ENCODE results near the gene RCN2. TPM values are rescaled to one million over a fixed set of nuclear protein-coding genes. Genes with fewer than 3 reads are reported as not detected.
A peak's percentile ranks its signal among the peaks of the same experiment; 100 is the strongest.

The RCN2 gene
- polyA plus RNA-seq, 1 experiment: 123 TPM

DNA sequence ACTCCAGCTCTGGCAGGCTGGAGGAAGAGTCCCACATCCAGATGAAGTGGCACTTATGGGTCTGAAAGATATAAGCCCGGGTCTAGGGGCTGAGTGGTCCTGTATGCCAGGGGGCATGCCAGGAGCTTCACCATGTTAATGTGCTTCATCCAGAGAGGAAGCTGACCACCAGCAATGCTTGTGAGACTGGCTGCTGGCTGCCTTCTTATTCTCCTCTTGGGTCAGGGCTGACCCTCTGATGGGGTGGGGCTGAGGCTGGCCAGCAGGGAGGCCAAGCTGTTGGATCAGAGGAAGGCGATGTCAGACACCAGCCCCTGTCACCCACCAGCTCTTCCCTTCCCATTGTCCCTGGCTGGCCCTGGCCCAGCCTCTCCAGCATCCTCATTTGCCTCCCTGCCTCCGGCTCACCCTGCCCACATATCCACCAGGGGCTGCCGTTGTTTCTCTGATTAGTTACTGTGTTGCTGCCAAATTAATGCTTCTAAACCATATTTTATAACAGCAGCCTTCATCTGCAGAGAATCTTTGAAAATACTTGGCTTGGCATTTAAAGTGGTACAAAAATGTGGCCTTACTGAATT lies 43.0 kb downstream of the RCN2 start:
- Histone ChIP-seq H3K27me3 (ENCODE audit: control insufficient read depth, insufficient read depth, low read length) (peaks cover 18% of the 10 kb centered on the region), H3K4me3 (ENCODE audit: low read depth, low read length) (no peak overlapping the region), H3K27ac (ENCODE audit: low read depth, low read length) (no peak overlapping the region), H3K9me3 (ENCODE audit: control insufficient read depth, insufficient read depth, low read length) (peaks cover 9% of the 10 kb centered on the region)
- POLR2A ChIA-PET: no interaction called here
- TF ChIP-seq, protein P1, sequence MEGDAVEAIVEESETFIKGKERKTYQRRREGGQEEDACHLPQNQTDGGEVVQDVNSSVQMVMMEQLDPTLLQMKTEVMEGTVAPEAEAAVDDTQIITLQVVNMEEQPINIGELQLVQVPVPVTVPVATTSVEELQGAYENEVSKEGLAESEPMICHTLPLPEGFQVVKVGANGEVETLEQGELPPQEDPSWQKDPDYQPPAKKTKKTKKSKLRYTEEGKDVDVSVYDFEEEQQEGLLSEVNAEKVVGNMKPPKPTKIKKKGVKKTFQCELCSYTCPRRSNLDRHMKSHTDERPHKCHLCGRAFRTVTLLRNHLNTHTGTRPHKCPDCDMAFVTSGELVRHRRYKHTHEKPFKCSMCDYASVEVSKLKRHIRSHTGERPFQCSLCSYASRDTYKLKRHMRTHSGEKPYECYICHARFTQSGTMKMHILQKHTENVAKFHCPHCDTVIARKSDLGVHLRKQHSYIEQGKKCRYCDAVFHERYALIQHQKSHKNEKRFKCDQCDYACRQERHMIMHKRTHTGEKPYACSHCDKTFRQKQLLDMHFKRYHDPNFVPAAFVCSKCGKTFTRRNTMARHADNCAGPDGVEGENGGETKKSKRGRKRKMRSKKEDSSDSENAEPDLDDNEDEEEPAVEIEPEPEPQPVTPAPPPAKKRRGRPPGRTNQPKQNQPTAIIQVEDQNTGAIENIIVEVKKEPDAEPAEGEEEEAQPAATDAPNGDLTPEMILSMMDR (IDR thresholded peaks at IDR 0.05; ENCODE audit: low read depth, low read length): no peak
- CTCF ChIA-PET: interaction anchor here (1.2 to 1.9 kb wide), 2 partner anchors 447 to 568 kb away, joined by 4 to 5 read pairs; no protein-coding TSS in a partner anchor
- DNase-seq (ENCODE audit: low read depth, low spot score): no peak

DNA sequence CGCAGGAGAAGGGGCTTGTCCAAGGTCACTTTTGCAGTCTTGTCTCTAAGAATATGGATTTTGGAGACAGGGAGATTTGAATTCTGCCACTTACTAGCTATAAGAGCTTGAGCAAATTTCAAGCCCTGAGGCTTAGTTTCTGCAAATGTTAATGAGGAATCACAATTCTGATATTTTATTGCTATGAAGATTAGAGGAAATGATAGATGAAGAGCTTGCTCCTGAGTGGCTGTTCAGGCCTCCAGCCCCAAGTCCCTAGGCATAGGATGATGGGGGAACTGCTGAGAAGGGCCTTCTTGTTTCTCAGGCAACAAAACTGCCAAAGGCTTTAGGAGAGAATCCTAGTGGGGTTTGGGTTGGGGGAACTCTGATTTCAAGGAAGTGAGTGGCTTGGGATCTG lies 44.6 kb downstream of the RCN2 start:
- DNase-seq (ENCODE audit: low read depth, low spot score): no peak
- TF ChIP-seq, protein P1 (IDR thresholded peaks at IDR 0.05; ENCODE audit: low read depth, low read length): no peak
- Histone ChIP-seq H3K4me3 (ENCODE audit: low read depth, low read length) (no peak overlapping the region), H3K9me3 (ENCODE audit: control insufficient read depth, insufficient read depth, low read length) (peaks cover 9% of the 10 kb centered on the region), H3K27me3 (ENCODE audit: control insufficient read depth, insufficient read depth, low read length) (peaks cover 13% of the 10 kb centered on the region), H3K27ac (ENCODE audit: low read depth, low read length) (no peak overlapping the region)
- POLR2A ChIA-PET: no interaction called here
- CTCF ChIA-PET: no interaction called here

DNA sequence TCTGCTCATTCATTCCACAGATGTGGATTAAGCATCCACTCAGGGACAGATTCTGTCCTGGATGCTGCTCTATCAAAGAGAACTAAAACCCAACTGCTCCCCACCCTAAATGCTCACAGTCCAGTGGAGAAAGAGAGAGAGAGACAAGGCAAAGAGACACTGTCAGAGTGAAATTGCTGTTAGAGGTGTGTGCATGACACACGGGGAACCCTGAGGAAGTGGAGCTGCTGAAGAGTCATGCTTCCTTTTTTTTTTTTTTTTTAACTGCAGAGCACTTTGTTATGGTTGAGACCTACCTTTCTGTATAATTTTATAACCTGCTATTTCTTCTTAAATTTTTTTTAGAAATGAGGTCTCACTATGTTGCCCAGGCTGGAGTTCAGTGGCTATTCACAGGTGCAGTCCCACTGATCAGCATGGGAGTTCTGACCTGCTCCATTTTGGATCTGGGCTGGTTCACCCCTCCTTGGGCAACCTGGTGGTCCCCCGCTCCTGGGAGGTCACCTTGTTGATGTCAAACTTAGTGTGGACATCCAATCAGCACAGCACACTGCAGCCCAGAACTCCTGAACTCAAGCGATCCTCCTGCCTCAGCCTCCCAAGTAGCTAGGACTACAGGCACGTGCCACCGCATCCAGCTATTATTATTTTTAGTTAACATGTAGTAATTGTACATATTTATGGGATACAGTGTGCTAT lies 45.2 kb downstream of the RCN2 start:
- peaks cover 13% of the 10 kb centered on the region for H3K27me3 ChIP-seq (ENCODE audit: control insufficient read depth, insufficient read depth, low read length)
- H3K9me3 ChIP-seq (ENCODE audit: control insufficient read depth, insufficient read depth, low read length): peaks cover 9% of the 10 kb centered on the region
- TF ChIP-seq, protein P1 (IDR thresholded peaks at IDR 0.05; ENCODE audit: low read depth, low read length): no peak
- POLR2A ChIA-PET: no interaction called here
- no peak overlapping the region for H3K4me3 ChIP-seq (ENCODE audit: low read depth, low read length)
- CTCF ChIA-PET: no interaction called here
- no peak overlapping the region for H3K27ac ChIP-seq (ENCODE audit: low read depth, low read length)
- no peak for DNase-seq (ENCODE audit: low read depth, low spot score)

DNA sequence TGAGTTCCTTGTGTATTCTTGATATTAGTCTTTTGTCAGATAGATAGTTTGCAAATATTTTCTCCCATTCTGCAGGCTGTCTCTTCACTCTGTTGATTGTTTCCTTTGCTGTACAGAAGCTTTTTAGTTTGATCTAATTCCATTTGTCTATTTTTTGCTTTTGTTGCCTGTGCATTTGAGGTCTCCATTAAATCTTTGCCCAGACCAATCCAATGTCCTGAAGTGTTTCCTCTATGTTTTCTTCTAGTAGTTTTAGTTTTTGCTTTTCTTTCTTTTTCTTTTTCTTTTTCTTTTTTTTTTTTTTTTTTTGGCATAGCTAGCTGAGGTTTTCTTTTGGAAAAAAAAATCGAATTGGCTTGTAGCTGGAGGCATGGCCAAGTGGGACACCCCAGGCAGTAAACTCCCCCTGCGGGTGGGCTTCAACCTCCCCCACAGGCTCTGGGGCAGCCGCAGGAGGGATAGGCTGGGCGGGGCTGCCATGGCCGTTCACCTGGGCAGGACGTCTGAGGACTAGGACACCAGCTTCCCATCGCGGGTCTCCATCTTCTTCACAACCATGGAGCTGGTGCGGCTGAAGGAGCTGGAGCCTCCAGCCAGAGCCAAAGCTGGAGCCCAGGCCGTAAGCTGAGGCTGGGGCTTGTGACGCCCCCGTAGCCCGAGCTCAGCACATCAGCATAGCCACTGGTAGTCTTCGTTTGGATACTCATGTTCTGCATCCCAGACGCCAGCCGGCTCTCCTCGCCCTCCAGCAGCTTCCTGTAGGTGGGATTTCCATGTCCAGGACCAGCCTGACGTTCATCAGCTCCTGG lies 47.2 kb downstream of the RCN2 start:
- peak overlapping the region; percentile 31 for H3K27ac ChIP-seq (ENCODE audit: low read depth, low read length)
- peaks cover 6% of the 10 kb centered on the region for H3K27me3 ChIP-seq (ENCODE audit: control insufficient read depth, insufficient read depth, low read length)
- no peak for DNase-seq (ENCODE audit: low read depth, low spot score)
- no peak overlapping the region for H3K4me3 ChIP-seq (ENCODE audit: low read depth, low read length)
- ChIA-PET POLR2A (no interaction called here), CTCF (interaction anchor here (0.6 to 1.3 kb wide), 3 partner anchors 8 to 129 kb away, joined by 4 to 5 read pairs (median 4); no protein-coding TSS in a partner anchor)
- H3K9me3 ChIP-seq (ENCODE audit: control insufficient read depth, insufficient read depth, low read length): peaks cover 9% of the 10 kb centered on the region
- TF ChIP-seq, protein P1 (IDR thresholded peaks at IDR 0.05; ENCODE audit: low read depth, low read length): no peak
